NB4 (cell line): ENCODE data around the gene FJX1.

Experiments used
- DNase-seq: peaks from one replicate; pipeline ENCODE4 v3.0.0; 2010; ENCODE audit warnings: low read depth
- H3K4me3 ChIP-seq: one replicate; pipeline ENCODE4 v1.5.1; 2011; ENCODE audit warnings: mild to moderate bottlenecking, low read depth, low read length, moderate library complexity
- CTCF ChIP-seq: IDR thresholded peaks from one replicate; pipeline ENCODE4 v1.5.1; 2012; ENCODE audit warnings: low read depth, low read length
- MAX ChIP-seq: IDR thresholded peaks from 2 replicates; pipeline ENCODE4 v1.6.1; 2011; ENCODE audit warnings: low read depth, low read length
- MYC ChIP-seq: IDR thresholded peaks from 2 replicates; pipeline ENCODE4 v1.6.1; 2011; ENCODE audit warnings: low read depth, low read length
- POLR2A ChIP-seq: IDR thresholded peaks from 2 replicates; pipeline ENCODE4 v1.6.1; 2011; ENCODE audit warnings: mild to moderate bottlenecking; ENCODE audit not compliant: insufficient read length; ENCODE audit errors: extremely low read depth

Gene FJX1

GRCh38 chr11:35615921-35616900 lies 2.0 kb upstream of the FJX1 start:
- DNase-seq = peak; percentile 58
- TF ChIP-seq CTCF = peak; percentile 49
- TF ChIP-seq POLR2A = no peak
- no peak overlapping the region for H3K4me3 ChIP-seq

- TF ChIP-seq CTCF = no peak
- TF ChIP-seq MYC = no peak
- no peak for TF ChIP-seq MAX
- no peak for TF ChIP-seq POLR2A
- H3K4me3 ChIP-seq = no peak overlapping the region
- DNase-seq = no peak
Observed at GRCh38 chr11:35617316-35617686, 959 bp upstream of the FJX1 start.

- TF ChIP-seq MYC (no peak), MAX (no peak), CTCF (no peak)
- H3K4me3 ChIP-seq = no peak overlapping the region
- DNase-seq = peak; percentile 10
Observed at GRCh38 chr11:35618497-35619115, 346 bp downstream of the FJX1 start.

GRCh38 chr11:35619116-35619854 lies 1.0 kb downstream of the FJX1 start:
- DNase-seq = no peak
- TF ChIP-seq CTCF = no peak
- H3K4me3 ChIP-seq = no peak overlapping the region

- TF ChIP-seq MAX (no peak), MYC (no peak), CTCF (no peak)
- no peak for DNase-seq
- H3K4me3 ChIP-seq = no peak overlapping the region
Observed at GRCh38 chr11:35619855-35620640, 1.8 kb downstream of the FJX1 start.
